ENCODE results near the gene NPHP4. TPM values are rescaled to one million over a fixed set of nuclear protein-coding genes. Genes with fewer than 3 reads are reported as not detected.

NPHP4 gene
- total RNA-seq, 1 experiment from 2014 or later = 20.0 TPM

GRCh38 chr1:5971471-5972197, 20.6 kb downstream of the NPHP4 start:
- Histone ChIP-seq H3K9me3 (ENCODE audit: control insufficient read depth in 1 of 2, insufficient read depth in 1 of 2, low read depth in 1 of 2, low read length in 2 of 2) (no peaks in the 10 kb centered on the region), H3K27me3 (ENCODE audit: insufficient read depth, low read length) (no peaks in the 10 kb centered on the region), H3K4me2 (ENCODE audit: low read length) (no peak overlapping the region), H3K9me2 (ENCODE audit: insufficient read depth) (no peaks in the 10 kb centered on the region), H3K27ac (ENCODE audit: low read depth, low read length) (no peak overlapping the region), H4K20me1 (ENCODE audit: insufficient read depth) (no peaks in the 10 kb centered on the region), H2AFZ (ENCODE audit: low read depth, low read length, poor library complexity, severe bottlenecking) (no peak overlapping the region), H3K4me1 (ENCODE audit: control insufficient read depth in 1 of 2, insufficient read depth in 2 of 2, low read length in 2 of 2) (no peaks in the 10 kb centered on the region), H3K36me3 (ENCODE audit: control insufficient read depth in 1 of 2, insufficient read depth in 2 of 2, low read length in 2 of 2) (peaks cover 0 to 21% of the 10 kb centered on the region in 2 experiments; a peak in 3 of 4 replicates), H3K9ac (ENCODE audit: low read length) (no peak overlapping the region), H3K4me3 (replicated peaks in 1 of 2; ENCODE audit: low read depth in 1 of 2, low read length in 2 of 2) (no peak overlapping the region), H3K79me2 (ENCODE audit: insufficient read depth, low read length) (no peaks in the 10 kb centered on the region)
- no peak for DNase-seq (ENCODE audit: low read depth, low spot score)
- RAD21 ChIA-PET (ENCODE audit: low non-redundant PET in 1 of 2, low total read pairs in 2 of 2, uncharacterized antibody in 2 of 2, unreplicated experiment in 2 of 2) = no interaction called here
- intact Hi-C loops (cut with micrococcal nuclease) = loop anchor here (10.0 kb wide), 1 partner anchor 227 kb away; no protein-coding TSS in a partner anchor
- POLR2A ChIA-PET = no interaction called here
- no peak for ATAC-seq
- CTCF ChIA-PET = no interaction called here
- TF ChIP-seq EZH2phosphoT487 (IDR thresholded peaks at IDR 0.05; ENCODE audit: borderline replicate concordance) = no peak
- TF ChIP-seq ZNF274 (IDR thresholded peaks at IDR 0.05; ENCODE audit: low read depth, low read length) = no peak
- no peak for TF ChIP-seq JUND (IDR thresholded peaks at IDR 0.05)
- TF ChIP-seq POLR2A (IDR thresholded peaks at IDR 0.05; ENCODE audit: borderline replicate concordance, extremely low read depth, insufficient read depth, insufficient read length) = no peak
- TF ChIP-seq ZBTB33 (IDR thresholded peaks at IDR 0.05; ENCODE audit: extremely low read depth, insufficient replicate concordance, low read length) = no peak
- TF ChIP-seq TCF7L2 (IDR thresholded peaks at IDR 0.05; ENCODE audit: borderline replicate concordance, extremely low read depth, insufficient read depth, insufficient read length) = no peak
- no peak for TF ChIP-seq EZH2 (IDR thresholded peaks at IDR 0.05)
- TF ChIP-seq FOSL1 (IDR thresholded peaks at IDR 0.05; ENCODE audit: low read depth) = no peak
- no peak for TF ChIP-seq REST (IDR thresholded peaks at IDR 0.05; ENCODE audit: low read depth)
- TF ChIP-seq SRF (IDR thresholded peaks at IDR 0.05; ENCODE audit: low read depth) = no peak
- TF ChIP-seq POLR2AphosphoS5 (IDR thresholded peaks at IDR 0.05; ENCODE audit: low read depth, low read length) = no peak
- no TSS peak for BruUV-seq (replicated peaks)
